HG03521 (cell line): ENCODE measurements around the gene BEGAIN.

Experiments used
- ATAC-seq: cut with Tn5 transposase; IDR thresholded peaks from one replicate; pipeline ENCODE4 v1.9.1; 2021; ENCODE audit warnings: mild to moderate bottlenecking, moderate library complexity; ENCODE audit not compliant: unreplicated experiment

Gene BEGAIN

GRCh38 chr14:100554696-100555320, 32.4 kb downstream of the BEGAIN start:
- no peak for ATAC-seq

- ATAC-seq: no peak
Observed at GRCh38 chr14:100554082-100554677, 33.0 kb downstream of the BEGAIN start.

GRCh38 chr14:100553471-100553870, 33.7 kb downstream of the BEGAIN start:
- ATAC-seq: no peak

DNA sequence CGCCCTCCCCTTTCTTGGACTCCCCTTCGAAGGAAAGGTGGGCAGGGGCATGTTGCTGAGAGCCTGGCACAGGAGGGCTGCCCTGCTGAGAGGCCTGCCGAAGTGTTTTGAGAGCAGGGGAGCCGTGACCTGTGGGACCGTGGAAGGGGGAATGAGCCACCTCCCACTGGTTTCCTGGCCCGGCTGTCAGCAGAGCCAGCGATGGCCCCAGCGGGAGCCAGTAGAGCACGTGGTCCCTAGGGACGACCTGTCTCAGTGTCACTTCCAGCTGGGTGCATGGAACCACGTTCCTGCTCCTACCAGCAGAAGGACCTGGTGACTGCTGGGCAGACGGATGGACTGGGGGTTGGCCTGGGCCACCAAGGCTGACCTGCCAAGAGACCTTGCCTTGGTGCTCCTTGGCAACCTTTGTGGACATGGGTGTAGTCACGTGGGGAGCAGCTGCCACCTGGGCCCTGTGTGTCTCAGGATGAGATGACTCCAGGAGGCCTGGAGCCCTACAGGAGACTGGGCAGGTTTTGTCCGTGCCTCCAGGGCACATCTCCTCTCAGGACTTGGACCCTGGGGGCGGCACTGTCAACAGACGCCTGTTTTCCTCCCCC, 34.6 kb downstream of the BEGAIN start:
- ATAC-seq: no peak

GRCh38 chr14:100551056-100551455, 36.2 kb downstream of the BEGAIN start:
- no peak for ATAC-seq

DNA sequence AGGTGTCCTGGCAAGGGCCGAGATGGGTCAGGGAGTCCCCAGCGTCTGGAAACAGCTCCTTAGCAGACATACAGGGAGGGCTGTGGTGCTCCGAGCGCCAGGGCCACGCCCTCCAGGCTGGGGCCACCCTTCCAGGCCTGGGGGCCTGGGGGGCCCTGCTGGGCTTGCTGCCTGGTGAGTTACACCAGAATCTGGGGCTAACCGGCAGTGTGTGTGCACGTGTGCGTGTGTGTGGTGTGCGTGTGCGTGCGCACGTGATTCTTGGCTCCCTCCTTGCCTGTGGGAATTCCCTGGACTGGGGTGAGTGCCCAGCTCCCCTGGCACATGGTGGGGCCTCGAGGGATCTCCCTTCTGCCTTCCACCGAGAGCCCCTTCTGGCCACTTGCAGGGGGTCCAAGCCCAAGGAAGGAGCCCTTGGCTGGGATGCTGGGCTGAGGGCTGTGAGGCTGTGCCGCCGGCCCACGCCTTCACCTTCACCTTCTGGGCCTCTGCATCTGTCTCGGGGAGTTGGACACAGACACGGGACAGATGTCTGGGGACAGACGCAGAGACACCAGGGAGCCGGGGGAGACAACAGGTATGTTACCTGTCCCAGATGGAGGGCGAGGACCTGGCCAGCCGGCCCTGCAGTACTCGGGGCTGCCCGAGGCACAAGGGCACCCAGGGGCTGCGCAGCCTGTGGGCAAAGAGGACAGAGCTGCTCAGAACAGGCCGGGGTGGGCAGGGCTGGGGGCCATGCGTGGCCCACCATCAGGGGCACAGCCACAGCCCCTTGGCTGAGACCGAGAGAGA, 37.2 kb downstream of the BEGAIN start:
- no peak for ATAC-seq

- ATAC-seq: no peak
Observed at GRCh38 chr14:100548939-100549338, 38.3 kb downstream of the BEGAIN start.

DNA sequence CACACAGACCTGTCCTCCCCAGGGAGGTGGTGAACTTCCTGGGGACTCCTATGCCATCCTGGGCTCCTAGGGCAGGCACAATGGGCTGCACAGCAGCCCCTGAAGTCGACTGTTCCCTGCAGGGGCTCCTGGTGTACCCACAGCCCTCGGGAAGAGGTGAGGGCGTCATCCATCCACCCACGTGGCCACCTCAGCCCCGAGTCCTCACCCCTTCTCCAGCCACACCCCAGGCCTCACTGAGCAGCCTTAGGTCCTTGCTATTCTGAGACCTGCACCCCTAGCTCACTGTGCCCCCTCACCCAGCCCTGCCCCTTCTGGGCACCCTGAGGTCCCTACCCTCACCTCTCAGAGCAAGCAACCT, 38.9 kb downstream of the BEGAIN start:
- no peak for ATAC-seq

GRCh38 chr14:100547633-100548294, 39.5 kb downstream of the BEGAIN start:
- no peak for ATAC-seq

- ATAC-seq: no peak
Observed at GRCh38 chr14:100546051-100546443, 41.2 kb downstream of the BEGAIN start.

- no peak for ATAC-seq
Observed at GRCh38 chr14:100545359-100545758, 41.9 kb downstream of the BEGAIN start.

DNA sequence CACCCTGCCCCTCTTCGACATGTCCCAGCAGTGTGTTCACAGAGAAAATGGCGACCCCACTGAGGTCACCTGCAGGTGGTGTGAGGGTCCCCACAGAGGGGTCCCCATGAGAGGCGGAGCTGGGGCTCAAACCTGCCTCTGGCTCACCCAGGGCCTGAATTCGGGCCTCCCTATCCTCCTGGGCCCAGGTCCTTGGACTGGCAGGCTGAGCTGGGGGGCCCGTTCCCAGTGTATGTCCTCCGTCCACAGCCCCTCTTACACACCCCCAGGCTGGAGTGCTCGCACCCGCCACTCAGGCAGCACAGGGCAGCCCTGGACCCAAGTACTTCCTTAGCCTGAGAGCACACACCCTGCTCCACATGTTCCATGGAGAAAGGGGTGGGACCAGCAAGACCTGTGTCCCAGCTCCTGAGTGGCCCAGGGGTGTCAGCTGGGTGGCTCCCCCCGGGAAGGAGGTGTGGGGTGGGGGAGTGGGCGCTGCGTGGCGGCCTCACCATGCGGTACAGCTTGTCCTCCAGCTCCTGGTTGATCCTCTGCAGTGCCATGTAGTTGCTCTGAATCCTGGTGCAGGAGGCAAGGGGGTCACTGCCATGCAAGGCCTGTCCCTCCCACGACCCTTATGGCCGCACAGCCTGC, 42.6 kb downstream of the BEGAIN start:
- ATAC-seq: no peak

DNA sequence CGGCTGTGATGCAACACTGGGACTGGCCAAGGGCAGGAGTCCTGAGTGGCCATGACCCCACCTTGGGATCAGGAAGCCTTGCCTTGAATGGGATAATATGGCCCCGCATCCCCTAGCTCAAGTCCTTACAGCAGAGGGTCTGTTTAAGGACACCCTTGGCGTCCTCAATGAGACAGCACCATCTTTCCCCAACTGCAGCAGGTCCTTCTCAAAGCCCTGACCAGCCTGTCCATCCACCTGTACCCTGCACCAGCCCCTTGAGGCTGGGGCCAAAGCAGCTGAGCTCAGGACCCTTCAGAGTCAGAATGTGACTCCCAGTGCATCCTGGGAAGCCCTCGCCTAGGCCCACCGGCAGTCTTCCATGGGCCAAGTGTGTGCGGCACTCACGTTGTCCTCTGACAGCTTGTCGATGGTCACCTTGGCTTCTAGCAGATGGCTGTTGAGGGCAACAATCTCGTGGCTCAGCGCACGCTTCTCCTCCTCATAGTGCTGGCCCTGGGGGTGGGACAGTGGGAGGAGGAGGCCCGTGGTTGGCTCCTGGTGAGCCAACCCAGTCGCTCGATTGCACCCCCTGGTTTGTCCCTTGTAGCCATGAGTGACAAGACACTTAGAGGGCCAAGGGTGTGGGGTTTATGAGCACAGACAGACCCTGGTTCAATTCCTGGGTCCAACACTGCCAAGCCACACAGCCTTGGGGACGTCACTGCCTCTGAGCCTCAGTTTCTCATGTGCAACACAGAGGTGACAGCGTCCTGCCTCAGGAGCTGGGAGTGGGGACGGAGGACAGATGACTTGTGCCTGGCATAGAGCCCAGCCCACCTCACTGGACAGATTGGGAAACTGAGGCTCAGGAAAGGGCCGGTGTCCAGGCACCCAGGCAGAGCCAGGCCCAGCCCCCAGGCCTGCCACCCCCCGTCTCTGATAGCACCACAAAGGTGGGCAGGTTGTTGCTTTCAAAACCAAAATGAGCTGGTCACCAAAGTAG, 43.5 kb downstream of the BEGAIN start:
- no peak for ATAC-seq

- ATAC-seq: no peak
Observed at GRCh38 chr14:100542619-100543205, 44.5 kb downstream of the BEGAIN start.

DNA sequence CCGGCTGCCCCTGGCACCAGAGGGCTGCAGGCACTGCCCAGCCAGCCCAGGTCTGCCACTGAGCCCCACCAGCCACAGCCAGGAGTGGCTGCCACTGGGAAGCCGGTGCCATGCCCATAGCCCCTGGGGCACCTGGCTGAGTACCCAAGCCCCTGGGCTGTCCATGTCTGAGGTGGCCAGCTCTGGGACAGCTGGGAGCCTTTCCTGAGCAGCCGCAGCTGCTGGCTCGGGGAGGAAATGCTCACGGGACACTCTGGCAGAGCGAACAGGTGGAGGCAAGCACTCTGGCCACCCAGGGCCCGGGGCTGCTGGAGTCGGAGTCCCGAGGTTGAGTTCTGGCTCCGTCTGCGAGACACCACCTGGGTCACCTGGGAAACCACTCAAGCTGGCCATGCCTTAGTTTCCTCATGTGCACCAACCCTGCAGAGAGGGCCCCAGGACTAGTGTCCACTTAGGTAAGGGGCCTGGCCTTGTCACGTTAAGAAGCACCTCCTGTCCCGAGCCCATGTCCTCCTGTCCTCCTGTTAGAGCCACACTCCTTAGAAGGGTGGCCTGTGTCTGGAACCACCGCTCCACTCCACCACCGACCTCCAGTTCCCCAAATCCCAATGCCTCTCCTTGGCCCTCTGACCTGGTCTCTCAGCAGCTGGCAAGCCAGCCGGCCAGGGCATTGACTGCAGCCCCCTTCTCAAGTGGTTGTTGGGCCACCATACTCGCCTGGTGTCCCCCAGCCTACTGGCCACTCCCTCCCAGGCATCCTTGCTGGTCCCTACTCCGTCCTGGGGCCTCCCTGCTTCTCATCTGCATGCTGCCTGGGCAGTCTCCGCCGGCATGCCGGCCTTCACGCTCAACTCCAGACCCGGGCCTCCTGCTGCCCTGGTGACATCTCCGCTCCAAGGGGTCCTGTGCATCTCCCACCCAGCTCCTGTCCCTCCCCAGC, 45.3 kb downstream of the BEGAIN start:
- ATAC-seq: no peak

DNA sequence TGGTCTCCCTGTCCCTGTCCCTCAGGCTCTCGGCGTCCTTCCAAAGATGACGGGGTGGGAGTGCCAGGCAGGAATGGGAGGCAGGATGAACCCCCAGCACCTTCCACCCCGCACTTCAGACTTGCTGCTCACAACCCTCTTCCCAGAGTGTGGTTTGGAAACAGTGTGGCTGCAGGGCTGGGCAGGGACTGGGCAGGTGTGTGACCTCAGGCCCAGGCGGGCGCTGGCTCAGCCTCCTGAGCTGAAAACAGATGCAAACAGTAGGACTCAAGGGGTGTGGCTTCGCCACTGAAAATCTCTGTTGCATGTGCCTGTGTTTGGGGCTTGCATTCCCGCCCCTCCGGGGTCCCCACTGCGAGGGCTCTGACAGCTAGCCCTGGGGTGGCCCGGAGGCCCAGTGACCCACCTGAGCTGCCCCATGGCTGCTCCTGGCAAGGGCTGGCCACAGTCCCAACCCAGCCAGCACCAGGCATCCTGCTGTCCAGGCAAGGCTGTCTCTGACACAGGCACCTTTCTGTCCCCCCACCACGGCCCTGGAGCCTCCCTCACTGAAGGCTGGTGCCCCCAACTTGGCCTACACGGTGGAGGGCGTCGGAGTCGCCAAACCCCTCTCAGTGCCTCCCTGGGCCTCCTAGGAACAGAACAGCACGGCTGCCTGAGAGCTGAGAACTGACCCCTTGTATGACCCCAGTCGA, 46.1 kb downstream of the BEGAIN start:
- no peak for ATAC-seq

- ATAC-seq: no peak
Observed at GRCh38 chr14:100540141-100540925, 46.9 kb downstream of the BEGAIN start.
